ENCODE data around the gene MRPS33.
A peak's percentile ranks its signal among the peaks of the same experiment; 100 is the strongest.

Gene MRPS33

DNA sequence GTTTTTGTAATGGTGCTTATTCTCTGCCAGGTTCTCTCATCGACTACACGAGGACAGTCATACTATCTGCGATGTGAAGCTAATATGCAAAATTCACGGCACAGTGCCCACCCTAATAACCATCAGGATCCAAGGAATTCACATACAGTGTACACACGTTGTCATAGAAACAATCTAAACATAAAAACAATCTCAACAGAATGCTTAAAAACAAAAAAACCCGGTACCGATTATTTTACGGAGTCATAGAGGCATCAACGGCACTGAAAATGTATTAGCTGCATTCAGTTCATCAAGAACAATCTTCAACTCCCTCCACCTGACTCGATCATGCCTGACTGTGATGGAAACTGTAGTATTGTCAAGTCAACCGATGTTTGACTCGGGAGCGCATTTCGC lies 628 bp downstream of the MRPS33 start:
- Histone ChIP-seq H3K4me3 (ENCODE audit: low read depth, low read length) (peak overlapping the region; percentile 87), H3K9me3 (no peaks in the 10 kb centered on the region), H3K4me1 (no peaks in the 10 kb centered on the region), H3K36me3 (peaks cover 4% of the 10 kb centered on the region), H3K27me3 (no peaks in the 10 kb centered on the region; the same call in 1 of the 2 replicates)
- no peak for DNase-seq
- TF ChIP-seq CTCF (IDR thresholded peaks at IDR 0.05; ENCODE audit: low read depth, low read length) = no peak

DNA sequence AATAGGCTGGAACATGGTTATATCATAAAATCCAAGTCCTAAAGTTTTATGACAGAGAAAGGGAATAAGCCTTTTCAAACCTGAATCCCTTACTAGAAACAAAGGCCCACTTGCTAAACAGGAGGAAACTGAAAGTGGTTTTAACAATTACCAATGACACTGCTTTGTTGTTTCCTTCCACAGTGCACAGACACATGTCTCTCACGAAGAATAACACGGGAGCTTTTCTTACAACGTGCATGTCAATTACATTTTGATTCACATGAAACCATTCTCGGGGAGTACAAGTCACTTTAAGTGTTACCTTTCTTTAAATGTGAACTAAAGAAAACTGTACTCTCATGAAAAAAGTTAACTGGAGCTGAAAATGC lies 1.4 kb downstream of the MRPS33 start:
- DNase-seq = no peak
- Histone ChIP-seq H3K27me3 (no peaks in the 10 kb centered on the region; the same call in 1 of the 2 replicates), H3K4me3 (ENCODE audit: low read depth, low read length) (peak overlapping the region; percentile 87), H3K4me1 (no peaks in the 10 kb centered on the region), H3K9me3 (no peaks in the 10 kb centered on the region), H3K36me3 (peaks cover 5% of the 10 kb centered on the region)
- no peak for TF ChIP-seq CTCF (IDR thresholded peaks at IDR 0.05; ENCODE audit: low read depth, low read length)

GRCh38 chr7:141012696-141013344 lies 1.9 kb downstream of the MRPS33 start:
- no peak overlapping the region for H3K4me3 ChIP-seq (ENCODE audit: low read depth, low read length)

DNA sequence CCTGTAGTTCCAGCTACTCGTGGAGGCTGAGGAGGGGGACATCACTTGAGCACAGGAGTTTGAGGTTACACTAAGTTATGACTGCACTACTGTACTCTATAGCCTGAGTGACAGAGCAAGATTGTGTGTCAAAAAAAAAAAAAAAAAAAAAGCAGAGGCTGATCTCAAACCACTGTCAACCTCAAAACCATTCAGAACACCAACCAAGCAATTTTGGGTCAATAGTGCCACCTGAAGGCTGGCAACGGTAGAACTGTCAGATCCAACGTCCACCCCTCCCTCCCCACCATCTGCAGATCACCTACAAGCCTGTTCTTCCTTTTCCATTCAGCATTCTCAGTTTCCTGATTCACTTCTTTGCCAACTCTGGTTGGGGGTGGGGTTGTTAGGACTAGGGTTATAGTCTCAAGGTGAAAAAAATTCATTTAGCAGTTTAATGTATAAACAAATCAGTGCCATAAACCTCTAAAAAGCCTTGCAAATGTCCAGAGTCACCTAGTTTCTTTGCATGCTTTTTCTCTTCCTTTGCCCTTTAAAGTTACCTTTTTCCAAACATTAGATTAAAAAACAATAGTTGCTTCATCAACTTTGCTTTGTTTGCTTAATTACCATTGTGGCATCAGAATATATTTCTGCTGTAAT lies 2.6 kb downstream of the MRPS33 start:
- H3K4me1 ChIP-seq = no peaks in the 10 kb centered on the region
- DNase-seq = peak; percentile 69
- peak; percentile 79 for TF ChIP-seq CTCF (IDR thresholded peaks at IDR 0.05; ENCODE audit: low read depth, low read length)
- no peaks in the 10 kb centered on the region for H3K27me3 ChIP-seq
- H3K4me3 ChIP-seq (ENCODE audit: low read depth, low read length) = no peak overlapping the region
- no peaks in the 10 kb centered on the region for H3K9me3 ChIP-seq
- peaks cover 9% of the 10 kb centered on the region for H3K36me3 ChIP-seq

More at GRCh38 chr7:141012696-141013344, 1.9 kb downstream of the MRPS33 start:
- TF ChIP-seq CTCF (IDR thresholded peaks at IDR 0.05; ENCODE audit: low read depth, low read length) = no peak
- Histone ChIP-seq H3K36me3 (peaks cover 7% of the 10 kb centered on the region), H3K9me3 (no peaks in the 10 kb centered on the region), H3K27me3 (no peaks in the 10 kb centered on the region), H3K4me1 (no peaks in the 10 kb centered on the region)
- DNase-seq = no peak

DNA sequence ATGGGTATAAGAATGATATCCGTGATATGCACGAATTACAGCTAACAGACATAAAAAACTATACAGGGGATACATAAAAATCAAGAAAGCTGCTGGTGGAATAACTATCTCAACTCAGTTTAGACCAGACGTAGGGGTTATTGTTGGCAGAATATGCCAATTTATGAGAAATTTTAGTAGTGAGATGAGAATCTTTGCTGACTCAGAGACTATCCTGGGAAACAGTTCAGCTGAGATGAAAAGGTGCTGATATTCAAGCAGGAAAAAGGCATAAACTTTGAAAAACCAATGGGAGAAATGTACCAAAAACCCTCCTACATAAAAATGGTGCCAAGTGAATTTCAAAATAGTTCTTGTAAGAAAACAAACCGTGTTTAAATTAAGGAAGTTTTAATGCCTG lies 3.3 kb downstream of the MRPS33 start:
- DNase-seq = no peak
- no peak overlapping the region for H3K4me3 ChIP-seq (ENCODE audit: low read depth, low read length)
- H3K4me1 ChIP-seq = no peaks in the 10 kb centered on the region
- no peaks in the 10 kb centered on the region for H3K27me3 ChIP-seq
- no peak for TF ChIP-seq CTCF (IDR thresholded peaks at IDR 0.05; ENCODE audit: low read depth, low read length)
- H3K36me3 ChIP-seq = peaks cover 10% of the 10 kb centered on the region
- H3K9me3 ChIP-seq = no peaks in the 10 kb centered on the region

Data from BE2C (cell line).